Measurements from ENCODE around the gene SNX27.
A peak's percentile ranks its signal among the peaks of the same experiment; 100 is the strongest.

Gene SNX27

GRCh38 chr1:151611832-151612500, at the start of gene SNX27:
Gene SNX27 (plus strand): TSS chr1:151612050. CDS start chr1:151612202, 152 bp downstream.
- peak; percentile 78 for DNase-seq (ENCODE audit: extremely low read depth, low read depth)
- no peak for TF ChIP-seq CTCF (IDR thresholded peaks at IDR 0.05; ENCODE audit: low read depth, low read length)

GRCh38 chr1:151562661-151563060, 49.2 kb upstream of the SNX27 start:
- TF ChIP-seq CTCF (IDR thresholded peaks at IDR 0.05; ENCODE audit: low read depth, low read length): no peak
- DNase-seq (ENCODE audit: extremely low read depth, low read depth): no peak

GRCh38 chr1:151563376-151563775, 48.5 kb upstream of the SNX27 start:
- DNase-seq (ENCODE audit: extremely low read depth, low read depth): no peak
- no peak for TF ChIP-seq CTCF (IDR thresholded peaks at IDR 0.05; ENCODE audit: low read depth, low read length)

GRCh38 chr1:151565502-151566189, 46.2 kb upstream of the SNX27 start:
- no peak for DNase-seq (ENCODE audit: extremely low read depth, low read depth)
- TF ChIP-seq CTCF (IDR thresholded peaks at IDR 0.05; ENCODE audit: low read depth, low read length): no peak

- no peak for TF ChIP-seq CTCF (IDR thresholded peaks at IDR 0.05; ENCODE audit: low read depth, low read length)
- no peak for DNase-seq (ENCODE audit: extremely low read depth, low read depth)
Measured at GRCh38 chr1:151568626-151569088, 43.2 kb upstream of the SNX27 start.

GRCh38 chr1:151570819-151571218, 41.0 kb upstream of the SNX27 start:
- no peak for TF ChIP-seq CTCF (IDR thresholded peaks at IDR 0.05; ENCODE audit: low read depth, low read length)
- no peak for DNase-seq (ENCODE audit: extremely low read depth, low read depth)
